GM21529 (cell line): ENCODE measurements around the gene MAP2K7.
"Not testable (repeated sequence)": the region's sequence is repeated elsewhere in the genome, so short reads cannot be mapped to it uniquely, and the experiment has no call there.

Experiments used
- ATAC-seq: cut with Tn5 transposase; IDR thresholded peaks from one replicate; pipeline ENCODE4 v1.9.1; 2021; ENCODE audit not compliant: unreplicated experiment

The MAP2K7 gene

GRCh38 chr19:7928741-7929701 is 25.3 kb downstream of the MAP2K7 start:
- no peak for ATAC-seq

GRCh38 chr19:7930030-7930429 is 26.4 kb downstream of the MAP2K7 start:
- not testable (repeated sequence) for ATAC-seq

GRCh38 chr19:7930765-7931164 is 27.1 kb downstream of the MAP2K7 start:
- no peak for ATAC-seq

- no peak for ATAC-seq
Observed at GRCh38 chr19:7931221-7932061, 27.8 kb downstream of the MAP2K7 start.

- ATAC-seq, result no peak
Observed at GRCh38 chr19:7932276-7932929, 28.7 kb downstream of the MAP2K7 start.

GRCh38 chr19:7932930-7933300 is 29.2 kb downstream of the MAP2K7 start:
- ATAC-seq, result no peak

GRCh38 chr19:7933411-7933810 is 29.7 kb downstream of the MAP2K7 start:
- no peak for ATAC-seq

- ATAC-seq, result no peak
Observed at GRCh38 chr19:7933828-7934725, 30.4 kb downstream of the MAP2K7 start.

- no peak for ATAC-seq
Observed at GRCh38 chr19:7934766-7935165, 31.1 kb downstream of the MAP2K7 start.

GRCh38 chr19:7940841-7941240 is 37.2 kb downstream of the MAP2K7 start:
- ATAC-seq, result no peak

GRCh38 chr19:7941895-7942596 is 38.4 kb downstream of the MAP2K7 start:
- ATAC-seq, result no peak

GRCh38 chr19:7942981-7943443 is 39.3 kb downstream of the MAP2K7 start:
- peak; percentile 2 for ATAC-seq

GRCh38 chr19:7943444-7944176 is 39.9 kb downstream of the MAP2K7 start, which contains the start of gene TIMM44:
Gene TIMM44, minus strand, starts transcription at chr19:7943666. Its CDS starts 15 bp downstream, at chr19:7943651.
- peak; percentile 94 for ATAC-seq

- peak; percentile 32 for ATAC-seq
Observed at GRCh38 chr19:7944177-7944761, 40.6 kb downstream of the MAP2K7 start.

GRCh38 chr19:7947939-7948338 is 44.3 kb downstream of the MAP2K7 start:
- ATAC-seq, result no peak

GRCh38 chr19:7953060-7953459 is 49.4 kb downstream of the MAP2K7 start:
- ATAC-seq, result no peak

- no peak for ATAC-seq
Observed at GRCh38 chr19:7953576-7953975, 49.9 kb downstream of the MAP2K7 start.

GRCh38 chr19:7955696-7956095 is 52.0 kb downstream of the MAP2K7 start:
- no peak for ATAC-seq
